Measurements from ENCODE around the gene EN1. TPM values are rescaled to one million over a fixed set of nuclear protein-coding genes. Genes with fewer than 3 reads are reported as not detected.

The EN1 gene
- total RNA-seq, 1 experiment from 2014 or later: not detected

- peak; percentile 97 for ATAC-seq
- DNase-seq (ENCODE audit: low spot score): peak; percentile 52
- Mint-ChIP-seq H3K36me3 (no peaks in the 10 kb centered on the region), H3K27me3 (ENCODE audit: low read depth) (peaks cover 34% of the 10 kb centered on the region), H3K27ac (no peak overlapping the region), H3K9me3 (no peaks in the 10 kb centered on the region), H3K4me3 (no peak overlapping the region), H3K4me1 (peaks cover 16% of the 10 kb centered on the region)
- no peak for TF ChIP-seq EMX1 (CRISPR knock-in tag; IDR thresholded peaks at IDR 0.05)
- TF ChIP-seq JUN (CRISPR knock-in tag; IDR thresholded peaks at IDR 0.05): no peak
- TF ChIP-seq OVOL2 (CRISPR knock-in tag; IDR thresholded peaks at IDR 0.05; ENCODE audit: borderline replicate concordance): no peak
- peak; percentile 58 for TF ChIP-seq CTCF (IDR thresholded peaks at IDR 0.05)
- no peak for TF ChIP-seq ZNF671 (CRISPR knock-in tag; IDR thresholded peaks at IDR 0.05)
- ChIA-PET POLR2A (no interaction called here), CTCF (interaction anchor here (0.9 to 2.8 kb wide), 6 partner anchors 9 to 818 kb away, joined by 3 to 9 read pairs (median 4); no protein-coding TSS in a partner anchor)
Measured at GRCh38 chr2:118865106-118865505, 17.7 kb upstream of the EN1 start.

GRCh38 chr2:118864207-118864606 lies 16.8 kb upstream of the EN1 start:
- Mint-ChIP-seq H3K36me3 (no peaks in the 10 kb centered on the region), H3K27ac (no peak overlapping the region), H3K27me3 (ENCODE audit: low read depth) (peaks cover 43% of the 10 kb centered on the region), H3K4me3 (no peak overlapping the region), H3K9me3 (no peaks in the 10 kb centered on the region), H3K4me1 (peaks cover 25% of the 10 kb centered on the region)
- DNase-seq (ENCODE audit: low spot score) (no peak), ATAC-seq (no peak)
- CTCF ChIA-PET: interaction anchor here (0.9 to 2.8 kb wide), 7 partner anchors 8 to 818 kb away, joined by 3 to 9 read pairs (median 5); no protein-coding TSS in a partner anchor
- POLR2A ChIA-PET: no interaction called here
- TF ChIP-seq OVOL2 (CRISPR knock-in tag; IDR thresholded peaks at IDR 0.05; ENCODE audit: borderline replicate concordance) (no peak), NR2C2 (CRISPR knock-in tag; IDR thresholded peaks at IDR 0.05) (no peak), ZNF281 (CRISPR knock-in tag; IDR thresholded peaks at IDR 0.05) (no peak), EMX1 (CRISPR knock-in tag; IDR thresholded peaks at IDR 0.05) (no peak), TCF7 (CRISPR knock-in tag; IDR thresholded peaks at IDR 0.05; ENCODE audit: low read depth) (no peak), JUN (CRISPR knock-in tag; IDR thresholded peaks at IDR 0.05) (no peak), ZNF263 (CRISPR knock-in tag; IDR thresholded peaks at IDR 0.05; ENCODE audit: low read depth) (no peak), FOXJ3 (CRISPR knock-in tag; IDR thresholded peaks at IDR 0.05; ENCODE audit: borderline replicate concordance) (no peak), GTF2I (CRISPR knock-in tag; conservative IDR thresholded peaks at IDR 0.05) (no peak), FOXK1 (CRISPR knock-in tag; IDR thresholded peaks at IDR 0.05) (no peak), E2F4 (CRISPR knock-in tag; IDR thresholded peaks at IDR 0.05; ENCODE audit: borderline replicate concordance, low read depth) (no peak)

GRCh38 chr2:118861731-118862130 lies 14.3 kb upstream of the EN1 start:
- no peak overlapping the region for H3K27ac Mint-ChIP-seq
- peaks cover 31% of the 10 kb centered on the region for H3K4me1 Mint-ChIP-seq
- ATAC-seq: no peak
- ChIA-PET CTCF (interaction anchor here (0.8 kb wide), 1 partner anchor 829 kb away, joined by 4 read pairs; no protein-coding TSS in a partner anchor), POLR2A (no interaction called here)
- DNase-seq (ENCODE audit: low spot score): no peak
- no peaks in the 10 kb centered on the region for H3K36me3 Mint-ChIP-seq
- peaks cover 67% of the 10 kb centered on the region for H3K27me3 Mint-ChIP-seq (ENCODE audit: low read depth)
- H3K9me3 Mint-ChIP-seq: no peaks in the 10 kb centered on the region
- no peak overlapping the region for H3K4me3 Mint-ChIP-seq
- no peak for TF ChIP-seq AFF4 (CRISPR knock-in tag; IDR thresholded peaks at IDR 0.05; ENCODE audit: borderline replicate concordance)
- TF ChIP-seq ZNF532 (CRISPR knock-in tag; IDR thresholded peaks at IDR 0.05; ENCODE audit: borderline replicate concordance): no peak
